Measurements from ENCODE around the gene ANO10.
"Not testable (repeated sequence)": the region's sequence is repeated elsewhere in the genome, so short reads cannot be mapped to it uniquely, and the experiment has no call there.

The ANO10 gene

GRCh38 chr3:43364494-43364893, 257.3 kb downstream of the ANO10 start:
- no peak for FAIRE-seq
- DNase-seq (ENCODE audit: extremely low spot score, insufficient read length, low read depth) = no peak

- FAIRE-seq = no peak
These were observed 258.1 kb downstream of the ANO10 start for GRCh38 chr3:43363621-43364266.

GRCh38 chr3:43362961-43363360, 258.9 kb downstream of the ANO10 start:
- no peak for FAIRE-seq
- DNase-seq (ENCODE audit: extremely low spot score, insufficient read length, low read depth) = no peak

More at GRCh38 chr3:43363621-43364266, 258.1 kb downstream of the ANO10 start:
- DNase-seq (ENCODE audit: extremely low spot score, insufficient read length, low read depth) = no peak

GRCh38 chr3:43362183-43362582, 259.6 kb downstream of the ANO10 start:
- DNase-seq (ENCODE audit: extremely low spot score, insufficient read length, low read depth) = no peak
- FAIRE-seq = no peak

- FAIRE-seq (no peak), DNase-seq (ENCODE audit: extremely low spot score, insufficient read length, low read depth) (no peak)
These were observed 260.7 kb downstream of the ANO10 start for GRCh38 chr3:43361077-43361476.

GRCh38 chr3:43356033-43356432, 265.8 kb downstream of the ANO10 start:
- FAIRE-seq; DNase-seq (ENCODE audit: extremely low spot score, insufficient read length, low read depth): not testable (repeated sequence)

GRCh38 chr3:43353923-43354670, 267.7 kb downstream of the ANO10 start:
- FAIRE-seq (no peak), DNase-seq (ENCODE audit: extremely low spot score, insufficient read length, low read depth) (no peak)

- DNase-seq (ENCODE audit: extremely low spot score, insufficient read length, low read depth) (no peak), FAIRE-seq (no peak)
These were observed 268.4 kb downstream of the ANO10 start for GRCh38 chr3:43353393-43353792.

GRCh38 chr3:43349716-43350115, 272.1 kb downstream of the ANO10 start:
- DNase-seq (ENCODE audit: extremely low spot score, insufficient read length, low read depth) (no peak), FAIRE-seq (no peak)

GRCh38 chr3:43348852-43349574, 272.8 kb downstream of the ANO10 start:
- no peak for FAIRE-seq
- no peak for DNase-seq (ENCODE audit: extremely low spot score, insufficient read length, low read depth)

GRCh38 chr3:43348350-43348749, 273.5 kb downstream of the ANO10 start:
- DNase-seq (ENCODE audit: extremely low spot score, insufficient read length, low read depth) = no peak
- no peak for FAIRE-seq

GRCh38 chr3:43347774-43348173, 274.0 kb downstream of the ANO10 start:
- DNase-seq (ENCODE audit: extremely low spot score, insufficient read length, low read depth) (no peak), FAIRE-seq (no peak)

- no peak for DNase-seq (ENCODE audit: extremely low spot score, insufficient read length, low read depth)
- FAIRE-seq = no peak
These were observed 274.6 kb downstream of the ANO10 start for GRCh38 chr3:43346978-43347749.

GRCh38 chr3:43345877-43346276, 275.9 kb downstream of the ANO10 start:
- no peak for FAIRE-seq
- no peak for DNase-seq (ENCODE audit: extremely low spot score, insufficient read length, low read depth)

- DNase-seq (ENCODE audit: extremely low spot score, insufficient read length, low read depth) (no peak), FAIRE-seq (no peak)
These were observed 276.6 kb downstream of the ANO10 start for GRCh38 chr3:43345246-43345645.

- DNase-seq (ENCODE audit: extremely low spot score, insufficient read length, low read depth) (no peak), FAIRE-seq (no peak)
These were observed 277.3 kb downstream of the ANO10 start for GRCh38 chr3:43344520-43344919.

GRCh38 chr3:43343815-43344214, 278.0 kb downstream of the ANO10 start:
- DNase-seq (ENCODE audit: extremely low spot score, insufficient read length, low read depth) = no peak
- no peak for FAIRE-seq

GRCh38 chr3:43343185-43343584, 278.6 kb downstream of the ANO10 start:
- no peak for DNase-seq (ENCODE audit: extremely low spot score, insufficient read length, low read depth)
- no peak for FAIRE-seq

GRCh38 chr3:43341788-43342187, 280.0 kb downstream of the ANO10 start:
- no peak for FAIRE-seq

GRCh38 chr3:43340403-43340802, 281.4 kb downstream of the ANO10 start:
- no peak for FAIRE-seq

More at GRCh38 chr3:43341788-43342187, 280.0 kb downstream of the ANO10 start:
- no peak for DNase-seq (ENCODE audit: extremely low spot score, insufficient read length, low read depth)

More at GRCh38 chr3:43340403-43340802, 281.4 kb downstream of the ANO10 start:
- DNase-seq (ENCODE audit: extremely low spot score, insufficient read length, low read depth) = no peak
